Liver (tissue), 3 donors: ENCODE measurements around the gene SIGLEC12.

ENCODE experiments used
- EGR1 ChIP-seq, 2 donors: IDR thresholded peaks; 2 replicates each; pipeline ENCODE4 v1.6.1; 2016 to 2018; ENCODE audit warnings: antibody characterized with exemption in 2 of 2, low read depth in 2 of 2
- HNF4G ChIP-seq: IDR thresholded peaks from 2 replicates; pipeline ENCODE4 v1.6.1; 2016; ENCODE audit warnings: antibody characterized with exemption
- JUND ChIP-seq, 2 donors: IDR thresholded peaks; 2 replicates each; pipeline ENCODE4 v1.6.1; 2016; ENCODE audit warnings: antibody characterized with exemption in 2 of 2
- RAD21 ChIP-seq, 2 donors: IDR thresholded peaks; 2 replicates each; pipeline ENCODE4 v1.6.1; 2016; ENCODE audit warnings: antibody characterized with exemption in 2 of 2, mild to moderate bottlenecking in 2 of 2
- TAF1 ChIP-seq: conservative IDR thresholded peaks from 2 replicates; pipeline ENCODE4 v1.6.1; 2016; ENCODE audit warnings: antibody characterized with exemption, mild to moderate bottlenecking
- YY1 ChIP-seq: IDR thresholded peaks from 2 replicates; pipeline ENCODE4 v1.6.1; 2016; ENCODE audit warnings: antibody characterized with exemption, mild to moderate bottlenecking
- TF ChIP-seq, protein P1 (sequence below): IDR thresholded peaks from 2 replicates; pipeline ENCODE4 v1.6.1; 2016; ENCODE audit warnings: antibody characterized with exemption
- TF ChIP-seq, protein P2 (sequence below): fragments of 150-350 bp; IDR thresholded peaks from 2 replicates; pipeline ENCODE4 v1.5.1; 2017; ENCODE audit warnings: improper control_type of control experiment, low read depth, low read length; ENCODE audit not compliant: missing input control
- TF ChIP-seq, protein P3 (sequence below): IDR thresholded peaks from 2 replicates; pipeline ENCODE4 v1.6.1; 2016; ENCODE audit warnings: antibody characterized with exemption, mild to moderate bottlenecking
- donor health status: healthy.
- donor health status: healthy.

DNA sequence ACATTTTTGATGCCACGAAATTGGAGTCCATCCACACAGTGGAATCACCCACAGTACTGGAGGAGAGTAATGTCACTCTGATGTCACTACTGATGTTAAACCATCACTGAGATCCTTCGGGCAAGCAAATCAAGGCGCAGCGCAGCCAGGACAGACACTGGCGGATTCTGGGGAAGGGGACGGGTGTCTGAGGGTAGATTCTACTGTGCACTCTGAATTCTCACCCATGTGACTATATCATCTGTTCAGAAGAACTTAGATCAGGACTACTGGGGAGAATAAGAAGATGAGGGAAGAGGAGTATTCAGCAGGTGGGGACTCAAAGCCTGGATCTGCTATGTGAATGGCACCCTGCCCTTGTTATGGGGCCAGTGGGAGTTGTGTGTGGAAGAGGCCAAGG, 42.4 kb upstream of the SIGLEC12 start:
- no peak for TF ChIP-seq HNF4G
- TF ChIP-seq, protein P1, sequence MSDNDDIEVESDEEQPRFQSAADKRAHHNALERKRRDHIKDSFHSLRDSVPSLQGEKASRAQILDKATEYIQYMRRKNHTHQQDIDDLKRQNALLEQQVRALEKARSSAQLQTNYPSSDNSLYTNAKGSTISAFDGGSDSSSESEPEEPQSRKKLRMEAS: no peak
- no peak for TF ChIP-seq JUND (IDR thresholded peaks at IDR 0.05)
- TF ChIP-seq, protein P2, sequence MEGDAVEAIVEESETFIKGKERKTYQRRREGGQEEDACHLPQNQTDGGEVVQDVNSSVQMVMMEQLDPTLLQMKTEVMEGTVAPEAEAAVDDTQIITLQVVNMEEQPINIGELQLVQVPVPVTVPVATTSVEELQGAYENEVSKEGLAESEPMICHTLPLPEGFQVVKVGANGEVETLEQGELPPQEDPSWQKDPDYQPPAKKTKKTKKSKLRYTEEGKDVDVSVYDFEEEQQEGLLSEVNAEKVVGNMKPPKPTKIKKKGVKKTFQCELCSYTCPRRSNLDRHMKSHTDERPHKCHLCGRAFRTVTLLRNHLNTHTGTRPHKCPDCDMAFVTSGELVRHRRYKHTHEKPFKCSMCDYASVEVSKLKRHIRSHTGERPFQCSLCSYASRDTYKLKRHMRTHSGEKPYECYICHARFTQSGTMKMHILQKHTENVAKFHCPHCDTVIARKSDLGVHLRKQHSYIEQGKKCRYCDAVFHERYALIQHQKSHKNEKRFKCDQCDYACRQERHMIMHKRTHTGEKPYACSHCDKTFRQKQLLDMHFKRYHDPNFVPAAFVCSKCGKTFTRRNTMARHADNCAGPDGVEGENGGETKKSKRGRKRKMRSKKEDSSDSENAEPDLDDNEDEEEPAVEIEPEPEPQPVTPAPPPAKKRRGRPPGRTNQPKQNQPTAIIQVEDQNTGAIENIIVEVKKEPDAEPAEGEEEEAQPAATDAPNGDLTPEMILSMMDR: no peak
- no peak for TF ChIP-seq EGR1 (IDR thresholded peaks at IDR 0.05; ENCODE audit: low read depth in 2 of 2)
- no peak for TF ChIP-seq YY1
- TF ChIP-seq TAF1: no peak
- no peak for TF ChIP-seq RAD21 (IDR thresholded peaks at IDR 0.05)
- TF ChIP-seq, protein P3, sequence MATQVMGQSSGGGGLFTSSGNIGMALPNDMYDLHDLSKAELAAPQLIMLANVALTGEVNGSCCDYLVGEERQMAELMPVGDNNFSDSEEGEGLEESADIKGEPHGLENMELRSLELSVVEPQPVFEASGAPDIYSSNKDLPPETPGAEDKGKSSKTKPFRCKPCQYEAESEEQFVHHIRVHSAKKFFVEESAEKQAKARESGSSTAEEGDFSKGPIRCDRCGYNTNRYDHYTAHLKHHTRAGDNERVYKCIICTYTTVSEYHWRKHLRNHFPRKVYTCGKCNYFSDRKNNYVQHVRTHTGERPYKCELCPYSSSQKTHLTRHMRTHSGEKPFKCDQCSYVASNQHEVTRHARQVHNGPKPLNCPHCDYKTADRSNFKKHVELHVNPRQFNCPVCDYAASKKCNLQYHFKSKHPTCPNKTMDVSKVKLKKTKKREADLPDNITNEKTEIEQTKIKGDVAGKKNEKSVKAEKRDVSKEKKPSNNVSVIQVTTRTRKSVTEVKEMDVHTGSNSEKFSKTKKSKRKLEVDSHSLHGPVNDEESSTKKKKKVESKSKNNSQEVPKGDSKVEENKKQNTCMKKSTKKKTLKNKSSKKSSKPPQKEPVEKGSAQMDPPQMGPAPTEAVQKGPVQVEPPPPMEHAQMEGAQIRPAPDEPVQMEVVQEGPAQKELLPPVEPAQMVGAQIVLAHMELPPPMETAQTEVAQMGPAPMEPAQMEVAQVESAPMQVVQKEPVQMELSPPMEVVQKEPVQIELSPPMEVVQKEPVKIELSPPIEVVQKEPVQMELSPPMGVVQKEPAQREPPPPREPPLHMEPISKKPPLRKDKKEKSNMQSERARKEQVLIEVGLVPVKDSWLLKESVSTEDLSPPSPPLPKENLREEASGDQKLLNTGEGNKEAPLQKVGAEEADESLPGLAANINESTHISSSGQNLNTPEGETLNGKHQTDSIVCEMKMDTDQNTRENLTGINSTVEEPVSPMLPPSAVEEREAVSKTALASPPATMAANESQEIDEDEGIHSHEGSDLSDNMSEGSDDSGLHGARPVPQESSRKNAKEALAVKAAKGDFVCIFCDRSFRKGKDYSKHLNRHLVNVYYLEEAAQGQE: no peak
